ENCODE data around the gene SLC4A1.

DNA sequence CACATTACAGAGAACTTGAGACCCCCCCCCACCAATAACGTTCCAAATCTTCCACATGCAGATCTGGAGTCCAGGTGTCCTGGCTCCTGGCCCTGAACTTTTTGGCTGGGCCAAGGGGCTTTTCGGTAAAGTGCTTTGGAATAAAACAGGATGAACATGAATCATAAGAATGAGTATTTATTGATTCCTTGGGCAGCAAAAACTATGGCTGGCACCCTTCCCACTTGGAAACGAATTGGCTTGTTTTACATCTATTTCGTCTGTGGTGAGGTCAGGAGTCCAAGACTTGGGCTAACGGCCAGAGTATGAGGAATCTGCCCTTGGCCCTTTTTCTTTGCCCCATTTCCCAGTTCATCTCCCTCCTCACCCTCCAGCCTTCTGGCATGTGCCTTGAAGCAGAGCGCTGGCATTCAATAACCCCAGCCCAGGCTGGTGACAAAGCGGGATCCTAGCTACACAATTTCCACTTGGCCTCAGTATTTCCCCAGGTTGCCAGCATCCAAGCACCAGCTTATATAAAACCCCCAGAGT lies 44.3 kb downstream of the SLC4A1 start:
- TF ChIP-seq JUND (IDR thresholded peaks at IDR 0.05) (no peak), EGR1 (IDR thresholded peaks at IDR 0.05; ENCODE audit: low read depth in 2 of 2) (no peak), TAF1 (conservative IDR thresholded peaks at IDR 0.05) (no peak), RAD21 (IDR thresholded peaks at IDR 0.05) (peak in 1 of 2 donors; percentile 21), YY1 (IDR thresholded peaks at IDR 0.05) (no peak), SP1 (IDR thresholded peaks at IDR 0.05) (peak; percentile 59), NR2F2 (IDR thresholded peaks at IDR 0.05) (peak; percentile 60), GABPA (IDR thresholded peaks at IDR 0.05 in 1 of 2, conservative IDR thresholded peaks at IDR 0.05 in 1 of 2) (no peak)
- TF ChIP-seq, protein P1, sequence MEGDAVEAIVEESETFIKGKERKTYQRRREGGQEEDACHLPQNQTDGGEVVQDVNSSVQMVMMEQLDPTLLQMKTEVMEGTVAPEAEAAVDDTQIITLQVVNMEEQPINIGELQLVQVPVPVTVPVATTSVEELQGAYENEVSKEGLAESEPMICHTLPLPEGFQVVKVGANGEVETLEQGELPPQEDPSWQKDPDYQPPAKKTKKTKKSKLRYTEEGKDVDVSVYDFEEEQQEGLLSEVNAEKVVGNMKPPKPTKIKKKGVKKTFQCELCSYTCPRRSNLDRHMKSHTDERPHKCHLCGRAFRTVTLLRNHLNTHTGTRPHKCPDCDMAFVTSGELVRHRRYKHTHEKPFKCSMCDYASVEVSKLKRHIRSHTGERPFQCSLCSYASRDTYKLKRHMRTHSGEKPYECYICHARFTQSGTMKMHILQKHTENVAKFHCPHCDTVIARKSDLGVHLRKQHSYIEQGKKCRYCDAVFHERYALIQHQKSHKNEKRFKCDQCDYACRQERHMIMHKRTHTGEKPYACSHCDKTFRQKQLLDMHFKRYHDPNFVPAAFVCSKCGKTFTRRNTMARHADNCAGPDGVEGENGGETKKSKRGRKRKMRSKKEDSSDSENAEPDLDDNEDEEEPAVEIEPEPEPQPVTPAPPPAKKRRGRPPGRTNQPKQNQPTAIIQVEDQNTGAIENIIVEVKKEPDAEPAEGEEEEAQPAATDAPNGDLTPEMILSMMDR (IDR thresholded peaks at IDR 0.05; ENCODE audit: low read depth, low read length, missing input control): no peak
- TF ChIP-seq, protein P2, sequence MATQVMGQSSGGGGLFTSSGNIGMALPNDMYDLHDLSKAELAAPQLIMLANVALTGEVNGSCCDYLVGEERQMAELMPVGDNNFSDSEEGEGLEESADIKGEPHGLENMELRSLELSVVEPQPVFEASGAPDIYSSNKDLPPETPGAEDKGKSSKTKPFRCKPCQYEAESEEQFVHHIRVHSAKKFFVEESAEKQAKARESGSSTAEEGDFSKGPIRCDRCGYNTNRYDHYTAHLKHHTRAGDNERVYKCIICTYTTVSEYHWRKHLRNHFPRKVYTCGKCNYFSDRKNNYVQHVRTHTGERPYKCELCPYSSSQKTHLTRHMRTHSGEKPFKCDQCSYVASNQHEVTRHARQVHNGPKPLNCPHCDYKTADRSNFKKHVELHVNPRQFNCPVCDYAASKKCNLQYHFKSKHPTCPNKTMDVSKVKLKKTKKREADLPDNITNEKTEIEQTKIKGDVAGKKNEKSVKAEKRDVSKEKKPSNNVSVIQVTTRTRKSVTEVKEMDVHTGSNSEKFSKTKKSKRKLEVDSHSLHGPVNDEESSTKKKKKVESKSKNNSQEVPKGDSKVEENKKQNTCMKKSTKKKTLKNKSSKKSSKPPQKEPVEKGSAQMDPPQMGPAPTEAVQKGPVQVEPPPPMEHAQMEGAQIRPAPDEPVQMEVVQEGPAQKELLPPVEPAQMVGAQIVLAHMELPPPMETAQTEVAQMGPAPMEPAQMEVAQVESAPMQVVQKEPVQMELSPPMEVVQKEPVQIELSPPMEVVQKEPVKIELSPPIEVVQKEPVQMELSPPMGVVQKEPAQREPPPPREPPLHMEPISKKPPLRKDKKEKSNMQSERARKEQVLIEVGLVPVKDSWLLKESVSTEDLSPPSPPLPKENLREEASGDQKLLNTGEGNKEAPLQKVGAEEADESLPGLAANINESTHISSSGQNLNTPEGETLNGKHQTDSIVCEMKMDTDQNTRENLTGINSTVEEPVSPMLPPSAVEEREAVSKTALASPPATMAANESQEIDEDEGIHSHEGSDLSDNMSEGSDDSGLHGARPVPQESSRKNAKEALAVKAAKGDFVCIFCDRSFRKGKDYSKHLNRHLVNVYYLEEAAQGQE (IDR thresholded peaks at IDR 0.05): no peak
- TF ChIP-seq, protein P3, sequence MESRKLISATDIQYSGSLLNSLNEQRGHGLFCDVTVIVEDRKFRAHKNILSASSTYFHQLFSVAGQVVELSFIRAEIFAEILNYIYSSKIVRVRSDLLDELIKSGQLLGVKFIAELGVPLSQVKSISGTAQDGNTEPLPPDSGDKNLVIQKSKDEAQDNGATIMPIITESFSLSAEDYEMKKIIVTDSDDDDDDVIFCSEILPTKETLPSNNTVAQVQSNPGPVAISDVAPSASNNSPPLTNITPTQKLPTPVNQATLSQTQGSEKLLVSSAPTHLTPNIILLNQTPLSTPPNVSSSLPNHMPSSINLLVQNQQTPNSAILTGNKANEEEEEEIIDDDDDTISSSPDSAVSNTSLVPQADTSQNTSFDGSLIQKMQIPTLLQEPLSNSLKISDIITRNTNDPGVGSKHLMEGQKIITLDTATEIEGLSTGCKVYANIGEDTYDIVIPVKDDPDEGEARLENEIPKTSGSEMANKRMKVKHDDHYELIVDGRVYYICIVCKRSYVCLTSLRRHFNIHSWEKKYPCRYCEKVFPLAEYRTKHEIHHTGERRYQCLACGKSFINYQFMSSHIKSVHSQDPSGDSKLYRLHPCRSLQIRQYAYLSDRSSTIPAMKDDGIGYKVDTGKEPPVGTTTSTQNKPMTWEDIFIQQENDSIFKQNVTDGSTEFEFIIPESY (IDR thresholded peaks at IDR 0.05): no peak
- TF ChIP-seq, protein P4, sequence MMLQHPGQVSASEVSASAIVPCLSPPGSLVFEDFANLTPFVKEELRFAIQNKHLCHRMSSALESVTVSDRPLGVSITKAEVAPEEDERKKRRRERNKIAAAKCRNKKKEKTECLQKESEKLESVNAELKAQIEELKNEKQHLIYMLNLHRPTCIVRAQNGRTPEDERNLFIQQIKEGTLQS (IDR thresholded peaks at IDR 0.05): no peak
- TF ChIP-seq, protein P5, sequence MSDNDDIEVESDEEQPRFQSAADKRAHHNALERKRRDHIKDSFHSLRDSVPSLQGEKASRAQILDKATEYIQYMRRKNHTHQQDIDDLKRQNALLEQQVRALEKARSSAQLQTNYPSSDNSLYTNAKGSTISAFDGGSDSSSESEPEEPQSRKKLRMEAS (IDR thresholded peaks at IDR 0.05): peak; percentile 19

Data from liver (tissue), 3 donors.